Measurements from ENCODE around the gene HAUS7. TPM values are rescaled to one million over a fixed set of nuclear protein-coding genes. Genes with fewer than 3 reads are reported as not detected.
A peak's percentile ranks its signal among the peaks of the same experiment; 100 is the strongest.

Gene HAUS7
- total RNA-seq, 1 experiment from 2014 or later: 59.9 TPM

DNA sequence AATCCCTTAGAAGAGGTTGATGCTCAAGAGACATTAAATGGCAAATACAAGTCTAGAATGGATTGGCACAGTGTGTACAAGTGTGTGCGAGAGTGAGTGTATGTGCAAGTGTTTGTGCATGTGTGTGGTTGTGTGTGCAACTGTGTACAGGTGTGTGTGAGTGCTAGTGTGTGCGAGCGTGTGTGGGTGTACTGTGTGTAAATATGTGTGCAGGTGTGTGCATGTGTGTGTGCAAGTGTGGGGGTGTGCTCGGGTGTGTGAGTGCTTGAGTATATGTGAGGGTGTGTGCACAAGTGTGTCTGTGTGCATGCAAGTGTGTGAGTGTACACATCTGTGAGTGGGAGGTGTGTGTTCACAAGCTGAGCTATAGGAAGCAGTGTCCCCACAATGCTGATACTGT, 30.4 kb downstream of the HAUS7 start:
- DNase-seq (ENCODE audit: low read depth, low spot score): no peak
- Histone ChIP-seq H3K9me3 (ENCODE audit: control insufficient read depth, insufficient read depth, low read depth, low read length) (no peaks in the 10 kb centered on the region), H3K36me3 (ENCODE audit: control insufficient read depth, insufficient read depth, low read length) (no peaks in the 10 kb centered on the region), H3K27me3 (ENCODE audit: control insufficient read depth, insufficient read depth, low read length) (no peaks in the 10 kb centered on the region), H3K4me3 (ENCODE audit: low read depth in 2 of 2, low read length in 2 of 2) (no peak overlapping the region), H3K27ac (ENCODE audit: low read length) (no peak overlapping the region), H3K4me1 (ENCODE audit: control insufficient read depth, insufficient read depth, low read length) (no peaks in the 10 kb centered on the region)
- no peak for TF ChIP-seq TCF7L2 (IDR thresholded peaks at IDR 0.05; ENCODE audit: low read depth, low read length)
- TF ChIP-seq, protein P1, sequence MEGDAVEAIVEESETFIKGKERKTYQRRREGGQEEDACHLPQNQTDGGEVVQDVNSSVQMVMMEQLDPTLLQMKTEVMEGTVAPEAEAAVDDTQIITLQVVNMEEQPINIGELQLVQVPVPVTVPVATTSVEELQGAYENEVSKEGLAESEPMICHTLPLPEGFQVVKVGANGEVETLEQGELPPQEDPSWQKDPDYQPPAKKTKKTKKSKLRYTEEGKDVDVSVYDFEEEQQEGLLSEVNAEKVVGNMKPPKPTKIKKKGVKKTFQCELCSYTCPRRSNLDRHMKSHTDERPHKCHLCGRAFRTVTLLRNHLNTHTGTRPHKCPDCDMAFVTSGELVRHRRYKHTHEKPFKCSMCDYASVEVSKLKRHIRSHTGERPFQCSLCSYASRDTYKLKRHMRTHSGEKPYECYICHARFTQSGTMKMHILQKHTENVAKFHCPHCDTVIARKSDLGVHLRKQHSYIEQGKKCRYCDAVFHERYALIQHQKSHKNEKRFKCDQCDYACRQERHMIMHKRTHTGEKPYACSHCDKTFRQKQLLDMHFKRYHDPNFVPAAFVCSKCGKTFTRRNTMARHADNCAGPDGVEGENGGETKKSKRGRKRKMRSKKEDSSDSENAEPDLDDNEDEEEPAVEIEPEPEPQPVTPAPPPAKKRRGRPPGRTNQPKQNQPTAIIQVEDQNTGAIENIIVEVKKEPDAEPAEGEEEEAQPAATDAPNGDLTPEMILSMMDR (IDR thresholded peaks at IDR 0.05): no peak
- no peak for TF ChIP-seq SIN3A (IDR thresholded peaks at IDR 0.05; ENCODE audit: borderline replicate concordance, insufficient read depth, low read depth, low read length)
- TF ChIP-seq POLR2AphosphoS5 (IDR thresholded peaks at IDR 0.05; ENCODE audit: low read depth, low read length): no peak
- TF ChIP-seq, protein P2, sequence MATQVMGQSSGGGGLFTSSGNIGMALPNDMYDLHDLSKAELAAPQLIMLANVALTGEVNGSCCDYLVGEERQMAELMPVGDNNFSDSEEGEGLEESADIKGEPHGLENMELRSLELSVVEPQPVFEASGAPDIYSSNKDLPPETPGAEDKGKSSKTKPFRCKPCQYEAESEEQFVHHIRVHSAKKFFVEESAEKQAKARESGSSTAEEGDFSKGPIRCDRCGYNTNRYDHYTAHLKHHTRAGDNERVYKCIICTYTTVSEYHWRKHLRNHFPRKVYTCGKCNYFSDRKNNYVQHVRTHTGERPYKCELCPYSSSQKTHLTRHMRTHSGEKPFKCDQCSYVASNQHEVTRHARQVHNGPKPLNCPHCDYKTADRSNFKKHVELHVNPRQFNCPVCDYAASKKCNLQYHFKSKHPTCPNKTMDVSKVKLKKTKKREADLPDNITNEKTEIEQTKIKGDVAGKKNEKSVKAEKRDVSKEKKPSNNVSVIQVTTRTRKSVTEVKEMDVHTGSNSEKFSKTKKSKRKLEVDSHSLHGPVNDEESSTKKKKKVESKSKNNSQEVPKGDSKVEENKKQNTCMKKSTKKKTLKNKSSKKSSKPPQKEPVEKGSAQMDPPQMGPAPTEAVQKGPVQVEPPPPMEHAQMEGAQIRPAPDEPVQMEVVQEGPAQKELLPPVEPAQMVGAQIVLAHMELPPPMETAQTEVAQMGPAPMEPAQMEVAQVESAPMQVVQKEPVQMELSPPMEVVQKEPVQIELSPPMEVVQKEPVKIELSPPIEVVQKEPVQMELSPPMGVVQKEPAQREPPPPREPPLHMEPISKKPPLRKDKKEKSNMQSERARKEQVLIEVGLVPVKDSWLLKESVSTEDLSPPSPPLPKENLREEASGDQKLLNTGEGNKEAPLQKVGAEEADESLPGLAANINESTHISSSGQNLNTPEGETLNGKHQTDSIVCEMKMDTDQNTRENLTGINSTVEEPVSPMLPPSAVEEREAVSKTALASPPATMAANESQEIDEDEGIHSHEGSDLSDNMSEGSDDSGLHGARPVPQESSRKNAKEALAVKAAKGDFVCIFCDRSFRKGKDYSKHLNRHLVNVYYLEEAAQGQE (IDR thresholded peaks at IDR 0.05; ENCODE audit: insufficient read depth in 1 of 2, low read depth in 2 of 2, low read length in 1 of 2): no peak
- in situ Hi-C loops (cut with HindIII; ENCODE audit: low pct_unique_long_range_greater_than_20kb, low sequenced_read_pairs) (no loop called here), intact Hi-C loops (cut with micrococcal nuclease; ENCODE audit: unreplicated experiment) (loop anchor here (10.0 kb wide), 1 partner anchor 405 kb away; no protein-coding TSS in a partner anchor)
- POLR2A ChIA-PET: no interaction called here
- BruUV-seq (replicated peaks): no TSS peak
- CTCF ChIA-PET: no interaction called here
- ATAC-seq: no peak

DNA sequence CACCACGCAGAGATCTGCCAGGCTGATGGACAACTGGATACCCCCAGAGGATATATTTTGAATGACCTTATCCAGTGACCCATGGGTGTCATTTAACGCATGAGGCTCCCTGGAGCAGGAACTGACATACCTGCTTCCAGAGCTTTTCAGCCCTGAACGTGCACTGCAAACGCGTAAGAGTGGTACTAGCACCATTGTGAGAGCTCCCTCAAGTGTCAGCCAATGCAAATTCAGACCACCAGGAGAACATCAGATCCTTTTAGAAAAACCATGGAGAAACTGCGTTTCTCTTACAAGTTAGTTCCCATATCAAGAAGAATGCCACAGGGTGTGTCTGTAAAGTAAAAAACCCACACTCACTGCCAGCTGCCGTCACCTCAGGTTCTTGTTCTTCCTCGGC, 31.8 kb downstream of the HAUS7 start:
- DNase-seq (ENCODE audit: low read depth, low spot score) (no peak), ATAC-seq (peak; percentile 75)
- POLR2A ChIA-PET: interaction anchor here (0.6 kb wide), 1 partner anchor 27 kb away, joined by 7 read pairs; no protein-coding TSS in a partner anchor

More for the DNA sequence above, 31.8 kb downstream of the HAUS7 start:
- intact Hi-C loops (cut with micrococcal nuclease; ENCODE audit: unreplicated experiment): loop anchor here (10.0 kb wide), 1 partner anchor 404 kb away; no protein-coding TSS in a partner anchor
- TF ChIP-seq SIN3A (IDR thresholded peaks at IDR 0.05; ENCODE audit: borderline replicate concordance, insufficient read depth, low read depth, low read length) (no peak), POLR2AphosphoS5 (IDR thresholded peaks at IDR 0.05; ENCODE audit: low read depth, low read length) (no peak)
- TF ChIP-seq, protein P1 (IDR thresholded peaks at IDR 0.05): peak; percentile 67
- TF ChIP-seq, protein P2 (IDR thresholded peaks at IDR 0.05; ENCODE audit: insufficient read depth in 1 of 2, low read depth in 2 of 2, low read length in 1 of 2): no peak
- no TSS peak for BruUV-seq (replicated peaks)
- in situ Hi-C loops (cut with HindIII; ENCODE audit: low pct_unique_long_range_greater_than_20kb, low sequenced_read_pairs): no loop called here
- no peaks in the 10 kb centered on the region for H3K36me3 ChIP-seq (ENCODE audit: control insufficient read depth, insufficient read depth, low read length)
- no peaks in the 10 kb centered on the region for H3K4me1 ChIP-seq (ENCODE audit: control insufficient read depth, insufficient read depth, low read length)
- CTCF ChIA-PET: interaction anchor here (0.6 kb wide), 1 partner anchor 406 kb away, joined by 3 read pairs; no protein-coding TSS in a partner anchor
- H3K4me3 ChIP-seq (ENCODE audit: low read depth in 2 of 2, low read length in 2 of 2): no peak overlapping the region
- no peaks in the 10 kb centered on the region for H3K27me3 ChIP-seq (ENCODE audit: control insufficient read depth, insufficient read depth, low read length)
- H3K9me3 ChIP-seq (ENCODE audit: control insufficient read depth, insufficient read depth, low read depth, low read length): no peaks in the 10 kb centered on the region
- no peak overlapping the region for H3K27ac ChIP-seq (ENCODE audit: low read length)
